SK-N-DZ (cell line): ENCODE measurements around the gene EFR3B.
"Not testable (repeated sequence)": the region's sequence is repeated elsewhere in the genome, so short reads cannot be mapped to it uniquely, and the experiment has no call there.

Experiments used
- DNase-seq: peaks from one replicate; pipeline ENCODE4 v3.0.0-alpha.2; 2015; ENCODE audit warnings: low spot score

Gene EFR3B

DNA sequence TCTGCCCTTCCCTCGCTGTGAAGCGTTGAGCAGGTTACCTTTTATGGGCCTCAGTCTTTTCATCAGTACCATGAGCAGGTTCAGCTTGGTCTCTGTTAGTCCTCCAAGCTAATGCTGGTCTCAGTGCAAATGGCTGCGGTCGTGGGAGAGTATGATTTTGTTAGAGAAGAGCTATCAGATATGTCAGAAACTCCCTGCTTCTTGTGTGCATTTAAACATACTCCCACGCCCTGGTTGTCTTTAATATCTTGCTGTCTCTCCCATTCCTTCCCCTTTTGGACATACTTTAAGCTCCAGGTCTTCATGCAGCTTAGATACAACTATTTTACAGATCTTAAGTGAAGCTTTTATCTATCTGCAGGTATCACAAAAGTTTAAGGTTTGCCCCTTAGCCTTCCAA, 62.9 kb downstream of the EFR3B start:
- DNase-seq = no peak

DNA sequence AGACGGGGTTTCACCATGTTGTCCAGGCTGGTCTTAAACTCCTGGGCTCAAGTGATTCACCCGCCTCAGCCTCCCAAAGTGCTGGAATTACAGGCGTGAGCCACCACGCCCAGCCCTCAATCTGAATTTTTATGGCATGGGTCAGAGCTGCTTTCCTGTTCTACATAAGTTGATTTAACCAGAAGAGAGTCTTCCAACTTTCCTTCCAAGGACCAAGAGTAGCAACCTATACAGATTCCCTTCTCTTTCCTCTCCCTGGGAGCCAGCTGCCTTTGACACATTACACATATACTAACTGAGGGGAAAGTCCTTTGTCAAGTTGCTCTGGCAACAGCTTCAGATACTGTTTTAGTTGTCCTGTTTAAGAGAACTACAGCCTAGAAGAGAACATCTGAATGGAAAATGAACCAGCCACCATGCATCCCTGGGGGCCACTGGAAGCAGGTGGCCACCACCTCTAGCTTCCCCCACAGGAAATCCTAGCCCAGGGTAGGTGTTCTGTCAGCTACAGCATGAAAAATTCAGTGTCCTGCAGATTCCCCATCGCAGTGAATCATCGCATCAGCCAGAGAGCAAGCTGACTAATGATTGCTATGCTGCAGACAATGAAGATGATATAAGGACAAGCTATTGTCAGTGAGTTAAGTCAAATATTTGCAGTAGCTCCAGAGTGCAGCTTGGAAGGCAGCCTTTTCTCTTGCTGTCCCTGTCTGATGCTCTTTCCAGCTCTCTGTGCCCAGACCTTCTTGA, 63.6 kb downstream of the EFR3B start:
- DNase-seq = no peak

DNA sequence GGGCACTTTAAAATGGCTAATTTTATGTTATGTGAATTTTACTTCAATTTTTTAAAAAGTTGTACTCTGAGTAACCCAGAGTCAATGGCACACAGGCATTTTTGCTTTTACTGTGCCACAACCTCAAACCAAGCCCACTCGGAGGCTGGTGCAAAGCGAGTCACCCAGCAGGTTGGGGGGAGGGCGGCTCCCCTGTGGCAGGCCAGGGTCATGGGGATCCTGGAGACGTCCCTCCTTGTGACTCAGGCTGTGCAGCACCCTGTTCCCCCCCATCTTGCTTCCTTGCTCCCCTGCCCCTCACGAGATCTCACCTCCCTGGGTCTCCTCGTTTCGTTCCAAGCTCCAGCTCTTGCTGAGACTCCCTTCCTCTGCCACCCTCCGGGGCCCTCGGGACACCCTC, 67.9 kb downstream of the EFR3B start:
- DNase-seq = no peak

DNA sequence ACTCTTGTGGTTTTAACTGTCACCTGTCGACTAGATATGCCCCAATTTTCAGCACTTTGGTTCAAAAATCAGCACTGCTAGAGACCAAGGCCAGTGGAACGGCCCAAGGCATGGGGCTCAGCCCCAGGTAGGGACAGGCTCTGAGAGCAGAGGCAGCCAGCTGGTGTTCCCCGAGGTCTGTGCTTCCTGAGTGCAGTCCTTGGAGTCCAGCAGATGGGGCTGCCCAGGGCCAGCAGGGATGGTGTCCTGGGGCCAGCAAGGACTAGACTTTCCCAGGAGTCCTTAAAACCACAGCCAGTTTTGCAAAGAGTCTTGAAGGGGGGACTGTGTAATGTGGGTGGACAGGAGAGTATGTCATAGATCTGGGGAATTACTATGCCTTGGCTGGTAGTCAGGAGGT, 70.2 kb downstream of the EFR3B start:
- no peak for DNase-seq

DNA sequence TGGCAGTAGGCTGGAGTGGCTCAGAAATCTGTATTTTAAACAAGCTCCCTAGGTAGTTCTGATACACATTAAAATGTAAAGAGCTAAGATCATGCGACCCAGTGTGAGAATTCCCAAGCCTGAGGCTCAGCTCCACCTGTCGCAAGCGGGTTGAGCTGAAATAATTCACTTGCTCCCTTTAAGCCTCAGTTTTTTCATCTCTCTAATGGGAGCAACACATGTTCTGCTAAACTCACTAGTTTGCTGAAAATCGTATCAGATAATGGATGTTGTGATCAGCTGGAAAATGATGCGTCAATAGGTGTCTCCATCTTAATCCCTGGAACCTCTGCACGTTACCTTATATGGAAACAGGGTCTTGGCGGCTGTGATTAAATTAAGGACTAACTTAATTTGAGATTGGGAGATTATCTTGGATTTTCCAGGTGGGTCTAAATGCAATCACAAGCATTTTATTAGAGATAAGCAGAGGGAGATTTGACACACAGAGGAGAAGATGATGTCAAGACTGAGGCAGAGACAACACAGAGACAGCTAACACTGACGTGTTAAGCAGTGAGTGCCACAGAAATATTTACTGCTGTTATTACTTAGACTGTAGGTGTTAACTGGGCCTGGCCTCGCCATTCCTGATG, 73.5 kb downstream of the EFR3B start:
- DNase-seq = peak; percentile 96

DNA sequence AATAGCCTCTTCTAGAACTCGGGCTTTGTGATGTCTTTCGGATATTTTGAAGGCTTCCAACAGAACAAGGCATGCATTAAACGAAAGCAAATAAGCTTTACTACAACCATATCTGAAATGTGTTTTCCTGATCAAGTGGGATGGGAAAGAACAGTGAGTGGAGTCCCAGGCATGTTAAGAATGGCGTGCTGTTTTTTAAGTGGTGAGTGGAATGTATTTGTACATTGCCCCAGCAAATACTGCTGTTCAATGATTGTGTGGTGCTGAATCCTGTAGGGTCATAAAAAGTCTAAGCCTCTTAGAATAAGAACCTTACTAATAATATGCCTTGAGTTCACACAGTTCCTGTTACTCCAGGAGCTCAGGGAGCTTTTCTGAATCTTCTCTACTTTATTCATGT, 74.0 kb downstream of the EFR3B start:
- no peak for DNase-seq

DNA sequence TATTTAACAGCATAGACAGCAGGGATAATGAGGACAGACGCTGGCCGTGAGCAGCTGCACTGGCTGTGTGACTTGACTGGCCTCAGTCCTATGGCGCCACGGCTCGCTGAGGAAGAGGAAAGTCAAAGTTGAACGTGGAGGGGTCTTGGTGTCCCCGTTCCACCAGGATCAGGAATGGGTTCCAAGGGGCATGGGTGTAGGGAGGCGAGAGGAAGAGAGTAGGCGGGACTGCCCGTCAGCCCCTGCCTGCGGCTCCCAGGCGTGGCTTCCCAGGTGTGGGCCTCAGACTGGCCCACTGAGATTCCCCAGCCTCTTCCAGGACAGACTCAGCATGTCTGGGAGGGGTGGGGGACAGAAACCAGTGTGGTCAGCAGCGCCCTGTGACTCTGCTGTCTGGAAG, 75.1 kb downstream of the EFR3B start:
- no peak for DNase-seq

DNA sequence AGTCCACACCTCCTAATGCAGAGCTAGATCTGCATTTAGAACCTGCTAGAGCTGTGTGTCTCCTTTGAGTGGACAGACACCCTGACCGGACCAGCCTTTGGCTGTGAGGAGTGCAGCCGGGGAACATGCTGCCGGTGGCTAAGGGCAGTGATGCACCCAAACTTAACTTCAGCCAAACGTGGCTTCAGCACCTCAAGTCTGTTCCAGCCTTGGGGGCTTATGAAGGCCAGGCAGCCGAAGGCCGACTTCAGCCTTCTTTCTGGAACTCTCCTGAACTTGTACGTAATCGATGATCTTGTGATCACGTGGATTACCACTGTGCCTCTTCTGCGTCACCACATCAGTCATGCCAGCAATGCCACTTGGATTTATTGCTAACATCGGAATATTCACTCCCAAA, 77.4 kb downstream of the EFR3B start:
- DNase-seq = no peak

DNA sequence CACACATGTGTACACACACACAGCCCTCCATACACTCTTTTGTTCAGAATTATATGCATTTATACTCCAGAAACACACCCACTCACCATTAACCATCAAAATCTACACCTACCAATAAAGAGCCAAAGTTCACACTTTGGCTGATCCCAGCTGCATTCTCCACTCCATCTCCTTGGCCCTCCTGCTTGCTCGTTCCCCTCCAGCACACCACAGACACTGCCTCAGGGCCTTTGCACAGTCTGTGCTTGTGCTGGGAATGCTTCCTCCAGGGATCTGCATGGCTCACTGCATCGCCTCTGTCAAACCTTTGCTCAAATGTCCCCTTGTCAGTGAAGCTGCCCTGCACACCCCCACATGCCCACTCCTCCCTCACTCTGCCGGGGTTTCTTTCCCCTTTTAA, 80.5 kb downstream of the EFR3B start:
- DNase-seq = no peak

DNA sequence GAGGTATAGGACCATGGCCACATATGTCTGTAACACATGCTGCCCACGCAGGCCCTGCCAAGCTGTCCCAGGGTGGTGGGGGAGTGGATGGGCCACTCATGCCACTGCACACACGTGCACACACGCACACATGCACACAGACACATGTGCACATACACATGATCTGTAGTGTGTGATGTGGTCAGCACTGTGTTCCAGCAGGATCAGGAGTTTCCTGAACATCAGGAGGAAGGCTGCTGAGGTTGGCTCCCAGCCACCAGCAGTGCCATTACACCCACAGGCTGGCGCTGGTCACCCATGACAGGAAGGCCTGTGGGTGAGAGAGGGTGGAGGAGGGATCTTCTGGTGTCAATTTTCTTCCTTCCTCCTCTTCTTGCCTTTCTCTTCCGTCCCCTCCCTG, 81.8 kb downstream of the EFR3B start:
- DNase-seq = no peak

DNA sequence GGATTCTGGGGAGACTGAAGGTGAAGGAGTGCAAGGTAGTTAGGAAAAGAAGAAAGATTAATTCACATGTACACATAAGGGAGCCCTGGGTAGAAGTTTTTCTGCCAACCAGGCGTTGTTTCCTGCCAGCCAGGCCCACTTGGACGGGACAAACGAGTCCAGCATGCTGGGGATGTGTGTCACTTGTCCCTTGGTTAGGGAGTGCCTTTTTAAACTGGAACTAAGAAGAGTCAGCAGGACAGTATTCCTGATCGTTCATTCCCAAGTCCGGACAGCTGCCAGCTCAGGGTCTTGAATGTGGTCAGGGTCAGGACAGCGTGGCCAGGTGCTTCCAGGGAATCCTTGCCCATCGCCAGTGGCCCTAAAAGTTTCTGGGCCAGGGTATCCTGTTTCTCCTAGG, 83.3 kb downstream of the EFR3B start:
- no peak for DNase-seq

DNA sequence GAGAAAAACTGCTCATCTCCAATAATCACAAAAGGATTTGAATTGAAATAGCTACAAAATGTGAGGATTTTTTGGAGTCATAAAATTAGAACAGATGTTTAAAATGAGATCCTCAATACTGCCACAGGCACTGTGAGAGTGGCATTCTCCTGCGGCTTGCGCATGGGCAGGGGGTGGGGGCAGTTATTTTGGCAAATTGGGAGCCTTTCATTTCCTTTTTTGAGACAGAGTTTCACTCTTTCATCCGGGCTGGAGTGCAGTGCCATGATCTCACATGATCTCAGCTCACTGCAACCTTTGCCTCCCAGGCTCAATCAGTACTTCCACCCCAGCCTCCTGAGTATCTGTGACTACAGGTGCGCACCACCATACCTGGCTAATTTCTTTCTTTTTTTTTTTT, 84.1 kb downstream of the EFR3B start:
- DNase-seq = no peak

DNA sequence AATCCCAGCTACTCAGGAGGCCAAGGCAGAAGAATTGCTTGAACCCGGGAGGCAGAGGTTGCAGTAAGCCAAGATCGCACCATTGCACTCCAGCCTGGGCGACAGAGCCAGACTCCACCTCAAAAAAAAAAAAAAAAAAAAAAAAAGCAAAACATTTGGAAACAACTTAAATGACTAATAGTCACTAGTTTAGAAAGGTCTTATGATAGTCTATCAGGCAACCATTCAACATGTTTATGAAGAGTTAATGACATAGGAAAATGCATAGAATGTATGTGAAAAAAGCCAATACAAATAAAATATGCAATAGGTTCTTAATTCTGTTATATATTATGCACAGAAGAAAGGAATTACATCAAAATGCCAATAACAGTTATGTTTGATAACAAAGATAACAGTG, 85.2 kb downstream of the EFR3B start:
- not testable (repeated sequence) for DNase-seq

DNA sequence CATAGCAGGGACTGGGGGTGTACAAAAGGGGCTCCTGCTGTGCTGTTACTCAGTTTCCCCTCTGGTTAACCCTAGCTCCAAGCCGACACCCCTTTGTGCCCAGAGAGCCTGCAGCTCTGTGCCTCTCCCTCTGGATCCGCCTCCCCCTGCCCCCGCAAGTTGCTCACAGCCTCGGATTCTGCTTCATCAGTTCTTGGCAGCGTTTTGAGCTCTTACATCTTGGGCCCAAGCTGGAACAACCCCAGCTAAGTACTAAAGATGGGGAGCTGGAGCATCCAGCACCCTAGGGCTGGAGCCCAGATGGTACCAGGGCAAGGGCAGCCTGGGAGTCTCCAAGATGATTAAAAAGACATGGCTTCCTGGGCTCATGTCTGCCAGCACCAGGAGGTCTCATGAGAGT, 85.8 kb downstream of the EFR3B start:
- DNase-seq = no peak

DNA sequence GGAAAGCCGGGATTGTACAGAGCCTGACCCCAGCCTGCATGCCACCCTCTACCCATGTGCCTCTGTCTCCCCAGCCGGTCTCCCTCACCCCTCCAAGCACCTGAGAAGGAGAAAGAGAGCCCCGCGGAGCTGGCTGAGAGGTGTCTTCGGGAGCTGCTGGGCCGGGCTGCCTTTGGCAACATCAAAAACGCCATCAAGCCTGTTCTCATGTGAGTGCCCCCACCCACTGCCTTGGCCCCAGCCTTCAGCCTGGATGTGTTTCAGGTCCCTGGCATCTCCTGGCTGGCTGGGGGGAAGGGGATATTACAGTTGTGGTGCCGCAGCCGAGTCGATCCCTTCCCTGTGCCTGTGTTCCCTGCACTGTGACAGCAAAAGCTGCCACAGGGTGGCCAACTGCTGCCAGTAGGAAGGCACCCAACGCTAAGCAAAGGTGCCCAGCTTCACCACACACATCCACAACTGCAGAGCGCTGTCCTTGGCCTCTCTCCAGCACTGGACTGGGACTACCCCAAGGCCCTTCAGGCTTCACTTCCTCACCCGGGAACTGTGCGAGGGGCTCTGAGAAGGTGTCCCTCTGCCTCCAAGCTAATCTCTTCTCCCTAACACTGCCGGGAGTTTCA, 88.1 kb downstream of the EFR3B start:
- DNase-seq = no peak

DNA sequence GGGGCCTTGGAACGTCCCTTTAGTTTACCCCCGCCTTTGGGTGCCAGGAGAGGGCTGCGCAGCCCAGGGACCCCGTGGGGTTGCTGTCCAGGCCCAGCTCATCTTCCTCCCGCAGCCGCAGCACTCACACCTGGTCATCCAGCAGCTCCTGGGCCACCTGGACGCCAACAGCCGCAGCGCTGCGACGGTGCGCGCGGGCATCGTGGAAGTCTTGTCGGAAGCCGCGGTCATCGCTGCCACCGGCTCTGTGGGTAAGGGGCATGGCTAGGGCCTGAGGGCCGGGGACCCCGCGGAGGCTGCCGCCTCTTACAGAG, 89.3 kb downstream of the EFR3B start:
- DNase-seq = no peak

DNA sequence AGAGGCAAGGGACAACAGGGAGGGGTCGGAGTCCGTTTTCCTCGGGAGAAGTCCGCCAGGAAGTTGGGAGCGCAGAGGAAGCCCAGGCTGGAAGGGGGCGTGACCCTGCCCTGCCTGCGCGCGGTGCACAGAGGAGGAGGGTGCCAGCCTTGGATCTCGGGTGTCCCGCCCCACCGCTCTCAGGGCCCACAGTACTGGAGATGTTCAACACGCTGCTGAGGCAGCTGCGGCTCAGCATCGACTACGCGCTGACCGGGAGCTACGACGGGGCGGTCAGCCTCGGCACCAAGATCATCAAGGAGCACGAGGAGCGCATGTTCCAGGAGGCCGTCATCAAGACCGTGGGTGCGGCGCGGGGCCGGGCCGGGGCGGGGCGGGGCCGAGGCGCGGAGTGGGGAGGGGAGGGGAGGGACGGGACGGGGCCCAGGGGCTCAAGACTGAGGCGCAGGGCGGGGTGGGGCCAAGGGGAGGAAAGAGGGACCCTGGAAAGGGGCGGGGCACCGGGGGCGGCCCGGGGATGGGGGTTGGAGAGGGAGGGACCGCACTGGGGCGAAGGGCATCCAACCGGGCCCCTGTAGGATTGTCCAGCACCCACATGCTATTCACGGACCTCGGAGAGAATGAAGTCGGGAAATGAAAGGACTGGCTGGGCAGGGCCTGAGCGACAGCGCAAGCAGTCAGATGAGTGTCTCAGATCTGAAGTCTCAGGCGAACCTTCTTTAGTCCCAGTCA, 89.9 kb downstream of the EFR3B start:
- no peak for DNase-seq

DNA sequence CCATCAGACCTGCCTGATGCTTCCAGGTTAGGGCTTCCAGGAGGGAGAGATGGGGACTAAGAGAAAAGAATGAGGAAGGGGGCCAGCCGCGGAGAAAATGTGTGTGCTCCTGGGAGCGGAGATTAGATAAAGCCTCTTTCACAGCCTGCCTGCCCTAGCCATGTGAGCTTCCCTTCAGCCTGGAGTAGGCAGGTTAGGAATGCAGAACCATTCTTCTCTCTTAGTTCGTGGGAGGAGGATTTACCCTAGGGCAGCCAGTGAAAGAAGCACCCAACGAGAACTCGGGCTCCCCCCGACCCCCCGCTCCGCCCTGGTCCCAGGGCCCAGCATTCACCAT, 90.4 kb downstream of the EFR3B start:
- DNase-seq = no peak

DNA sequence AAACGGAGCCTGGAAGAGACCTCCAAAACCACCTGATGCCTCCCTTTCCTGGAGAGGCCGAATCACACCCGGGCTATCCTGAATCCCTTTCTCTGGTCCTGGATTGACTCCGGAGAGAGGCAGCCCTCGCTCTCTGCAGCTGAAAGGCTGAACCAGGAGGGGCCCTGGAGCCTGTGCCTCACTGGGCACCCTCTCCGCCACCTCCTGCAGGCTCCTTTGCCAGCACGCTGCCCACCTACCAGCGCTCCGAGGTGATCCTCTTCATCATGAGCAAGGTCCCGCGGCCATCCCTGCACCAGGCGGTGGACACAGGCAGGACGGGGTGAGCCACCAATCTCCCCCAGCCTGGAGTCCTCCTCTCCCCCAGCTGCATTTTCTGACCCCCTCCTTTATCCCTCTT, 90.8 kb downstream of the EFR3B start:
- DNase-seq = no peak

DNA sequence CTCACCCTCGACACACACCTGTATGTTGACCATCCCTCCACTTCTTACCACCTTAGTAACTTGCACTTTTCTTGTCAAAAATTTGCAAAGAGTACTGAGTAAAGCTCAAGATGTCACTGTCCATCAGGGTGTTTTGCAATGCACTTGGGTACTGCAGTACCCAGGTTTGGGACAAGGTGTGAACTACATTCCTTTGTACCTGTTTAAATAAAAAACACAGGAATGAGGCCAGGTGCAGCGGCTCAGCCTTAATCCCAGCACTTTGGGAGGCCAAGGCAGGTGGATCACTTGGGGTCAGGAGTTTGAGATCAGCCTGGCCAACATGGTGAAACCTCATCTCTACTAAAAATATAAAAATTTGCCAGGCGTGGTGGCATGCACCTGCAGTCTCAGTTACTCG, 98.7 kb downstream of the EFR3B start:
- DNase-seq = not testable (repeated sequence)

DNA sequence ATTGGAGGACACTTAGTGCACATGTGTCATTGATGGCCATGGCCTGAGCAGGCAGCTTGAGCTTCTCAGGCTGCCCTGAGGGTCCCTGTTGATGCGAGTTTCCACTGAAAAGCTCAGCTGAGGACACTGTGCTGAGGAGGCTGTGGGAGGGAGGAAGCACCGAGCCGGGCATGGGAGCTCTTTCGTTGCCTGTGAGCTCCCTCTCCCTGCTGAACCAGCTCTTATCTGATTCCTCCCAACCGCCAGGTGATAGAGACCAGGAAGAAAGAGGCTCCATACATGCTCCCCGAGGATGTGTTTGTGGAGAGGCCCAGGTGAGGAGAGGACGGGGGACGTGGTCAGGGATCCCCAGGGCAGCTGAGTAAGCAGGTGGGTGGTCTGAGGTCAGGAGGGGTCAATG, 99.2 kb downstream of the EFR3B start:
- DNase-seq = no peak

DNA sequence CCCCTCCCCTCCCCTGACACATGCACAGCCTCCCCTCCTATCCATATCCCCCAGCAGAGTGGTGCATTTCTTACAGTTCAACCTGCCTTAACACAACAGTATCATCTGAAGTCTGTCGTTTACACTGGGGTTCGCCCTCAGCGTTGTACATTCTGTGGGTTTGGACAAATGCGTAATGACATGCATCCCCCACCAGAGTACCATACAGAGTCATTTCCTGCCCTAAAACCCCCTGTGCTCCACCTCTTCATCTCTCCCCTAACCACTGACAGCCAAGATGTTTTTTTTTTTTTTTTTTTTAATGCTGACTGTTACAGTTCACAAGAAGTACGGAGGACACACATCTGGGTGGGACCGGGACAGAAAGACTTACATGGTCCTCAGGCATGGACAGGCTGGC, 103.9 kb downstream of the EFR3B start:
- no peak for DNase-seq

DNA sequence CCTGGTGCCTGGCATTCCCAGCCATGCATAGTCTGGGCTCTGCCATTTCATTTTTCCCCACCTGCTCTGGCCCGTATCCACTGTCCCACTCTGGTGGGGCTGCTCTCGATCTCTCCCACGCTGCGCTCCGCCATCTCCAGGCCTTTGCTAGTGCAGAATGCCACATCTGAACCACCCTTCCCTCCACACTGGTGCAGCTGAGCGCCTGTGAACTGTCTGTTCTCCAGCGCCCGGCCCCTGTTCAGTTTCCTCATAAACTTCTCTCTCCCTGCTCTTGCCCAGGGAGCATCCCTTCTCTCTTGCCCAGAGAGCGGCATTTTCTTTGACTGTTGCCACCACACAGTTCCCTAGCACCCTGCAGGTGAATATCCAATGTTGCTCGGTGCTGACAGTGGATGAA, 105.0 kb downstream of the EFR3B start:
- no peak for DNase-seq
